ENCODE measurements around the gene NEMF. TPM values are rescaled to one million over a fixed set of nuclear protein-coding genes. Genes with fewer than 3 reads are reported as not detected.
"Not testable (repeated sequence)": the region's sequence is repeated elsewhere in the genome, so short reads cannot be mapped to it uniquely, and the experiment has no call there.

The NEMF gene
- total RNA-seq, 1 donor from 2014 or later = 18.2 TPM

- no peak for ATAC-seq
- no peak for DNase-seq (ENCODE audit: low spot score)
Measured at GRCh38 chr14:49828640-49829039, 23.9 kb downstream of the NEMF start.

DNA sequence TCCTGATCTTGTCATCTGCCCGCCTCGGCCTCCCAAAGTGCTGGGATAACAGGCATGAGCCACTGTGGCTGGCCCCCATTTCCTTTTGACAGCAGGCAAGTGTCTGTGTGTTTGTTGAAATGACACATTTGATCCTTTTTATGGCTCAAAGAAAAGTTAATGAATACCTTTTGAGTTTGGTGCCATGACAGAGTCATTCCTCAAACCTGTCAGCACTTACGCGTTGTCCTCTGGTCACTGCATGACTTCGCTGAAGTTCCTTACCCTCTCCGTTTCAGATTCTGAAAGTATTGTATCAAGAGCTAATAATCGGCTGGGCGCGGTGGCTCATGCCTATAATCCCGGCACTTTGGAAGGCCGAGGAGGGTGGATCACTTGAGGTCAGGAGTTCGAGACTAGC, 32.4 kb downstream of the NEMF start:
- ATAC-seq (no peak), DNase-seq (ENCODE audit: low spot score) (no peak)

- DNase-seq (ENCODE audit: low spot score) (no peak), ATAC-seq (no peak)
Measured at GRCh38 chr14:49816844-49817243, 35.7 kb downstream of the NEMF start.

DNA sequence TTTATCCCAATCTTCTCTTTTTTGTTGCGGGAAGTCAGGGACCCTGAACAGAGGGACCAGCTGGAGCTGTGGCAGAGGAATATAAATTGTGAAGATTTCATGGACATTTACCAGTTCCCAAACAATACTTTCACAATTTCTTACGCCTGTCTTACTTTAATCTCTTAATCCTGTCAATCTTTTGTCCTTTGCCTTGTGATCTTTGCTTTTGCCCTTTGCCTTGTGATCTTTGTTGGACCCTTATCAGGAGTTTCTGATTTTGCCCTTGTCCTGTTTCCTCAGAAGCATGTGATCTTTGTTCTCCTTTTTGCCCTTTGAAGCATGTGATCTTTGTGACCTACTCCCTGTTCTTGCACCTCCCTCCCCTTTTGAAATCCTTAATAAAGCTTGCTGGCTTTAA, 36.5 kb downstream of the NEMF start:
- DNase-seq (ENCODE audit: low spot score); ATAC-seq: not testable (repeated sequence)

GRCh38 chr14:49808780-49809179, 43.8 kb downstream of the NEMF start:
- DNase-seq (ENCODE audit: low spot score) = no peak

GRCh38 chr14:49796025-49796424, 56.6 kb downstream of the NEMF start:
- DNase-seq (ENCODE audit: low spot score) = no peak
- ATAC-seq = no peak

More at GRCh38 chr14:49808780-49809179, 43.8 kb downstream of the NEMF start:
- no peak for ATAC-seq

- no peak for ATAC-seq
Measured at GRCh38 chr14:49792618-49793017, 60.0 kb downstream of the NEMF start.

GRCh38 chr14:49786315-49786714, 66.3 kb downstream of the NEMF start:
- ATAC-seq (no peak), DNase-seq (ENCODE audit: low spot score) (no peak)

More at GRCh38 chr14:49792618-49793017, 60.0 kb downstream of the NEMF start:
- no peak for DNase-seq (ENCODE audit: low spot score)

DNA sequence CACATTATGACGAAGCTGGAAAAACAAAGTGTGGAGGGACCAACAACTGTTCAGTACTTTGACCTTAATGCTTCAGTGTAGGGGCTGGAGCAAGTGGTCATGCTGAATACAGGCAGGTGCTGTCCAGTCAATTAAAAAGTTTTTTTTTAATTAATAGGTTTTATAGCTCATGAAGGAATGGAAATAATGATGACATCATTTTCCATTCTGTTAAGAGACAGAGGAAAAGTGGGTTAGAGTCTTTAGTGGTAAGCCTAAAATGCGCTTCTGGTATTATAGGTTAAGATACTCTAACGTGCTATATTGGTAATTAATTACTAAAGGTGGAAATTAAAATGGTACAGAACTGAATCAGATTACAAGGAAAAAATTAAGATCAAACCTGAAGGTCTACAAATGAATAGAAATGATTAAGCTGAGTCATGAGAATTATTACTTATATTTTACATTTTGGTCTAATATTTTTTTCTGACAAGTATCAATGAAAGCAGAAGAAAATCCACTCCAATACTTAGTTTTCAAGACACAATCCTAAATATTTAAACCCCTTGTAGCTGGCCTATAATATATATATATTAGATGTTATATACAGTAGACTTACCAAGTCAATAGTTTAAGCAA, 69.1 kb downstream of the NEMF start:
- no peak for ATAC-seq

GRCh38 chr14:49781040-49781439, 71.5 kb downstream of the NEMF start:
- not testable (repeated sequence) for ATAC-seq; DNase-seq (ENCODE audit: low spot score)

More for the DNA sequence above, 69.1 kb downstream of the NEMF start:
- DNase-seq (ENCODE audit: low spot score) = no peak

GRCh38 chr14:49778421-49778820, 74.2 kb downstream of the NEMF start:
- no peak for DNase-seq (ENCODE audit: low spot score)
- no peak for ATAC-seq

GRCh38 chr14:49774106-49774505, 78.5 kb downstream of the NEMF start:
- ATAC-seq = no peak
- no peak for DNase-seq (ENCODE audit: low spot score)

- ATAC-seq = not testable (repeated sequence)
- DNase-seq (ENCODE audit: low spot score) = peak; percentile 52
Measured at GRCh38 chr14:49771691-49772090, 80.9 kb downstream of the NEMF start.

GRCh38 chr14:49770212-49770817, 82.3 kb downstream of the NEMF start:
- DNase-seq (ENCODE audit: low spot score) (peak; percentile 78), ATAC-seq (peak; percentile 52)

- DNase-seq (ENCODE audit: low spot score) = peak; percentile 49
- no peak for ATAC-seq
Measured at GRCh38 chr14:49769581-49770211, 82.9 kb downstream of the NEMF start.

DNA sequence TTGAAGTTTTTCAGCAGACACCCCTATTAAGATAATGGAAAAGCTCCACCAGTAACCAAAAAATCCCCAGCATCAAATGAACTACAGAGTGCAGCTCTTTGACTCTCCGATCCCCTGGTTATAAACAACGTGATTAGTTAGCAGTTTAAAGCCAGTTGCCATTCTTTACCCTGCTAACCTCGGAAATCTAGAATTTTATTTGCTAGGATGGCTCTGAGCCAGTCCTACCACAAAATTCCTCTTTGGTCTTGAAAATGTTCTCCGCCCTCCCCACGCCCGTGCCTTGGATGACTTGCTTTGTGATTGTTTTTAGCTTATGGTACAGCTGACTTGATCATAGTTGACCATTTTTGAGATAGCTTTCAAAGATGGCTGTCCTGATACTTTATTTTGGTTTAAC, 83.4 kb downstream of the NEMF start:
- ATAC-seq (no peak), DNase-seq (ENCODE audit: low spot score) (no peak)

- ATAC-seq = peak; percentile 62
Measured at GRCh38 chr14:49768301-49769121, 84.1 kb downstream of the NEMF start.

GRCh38 chr14:49767571-49768300, 84.9 kb downstream of the NEMF start, which contains the start of gene KLHDC2:
KLHDC2 (plus strand) TSS chr14:49768153; CDS start chr14:49768469, 316 bp downstream.
- peak; percentile 83 for ATAC-seq
- DNase-seq (ENCODE audit: low spot score) = peak; percentile 93

More at GRCh38 chr14:49768301-49769121, 84.1 kb downstream of the NEMF start:
- peak; percentile 87 for DNase-seq (ENCODE audit: low spot score)

- DNase-seq (ENCODE audit: low spot score) (no peak), ATAC-seq (no peak)
Measured at GRCh38 chr14:49767270-49767570, 85.4 kb downstream of the NEMF start.

DNA sequence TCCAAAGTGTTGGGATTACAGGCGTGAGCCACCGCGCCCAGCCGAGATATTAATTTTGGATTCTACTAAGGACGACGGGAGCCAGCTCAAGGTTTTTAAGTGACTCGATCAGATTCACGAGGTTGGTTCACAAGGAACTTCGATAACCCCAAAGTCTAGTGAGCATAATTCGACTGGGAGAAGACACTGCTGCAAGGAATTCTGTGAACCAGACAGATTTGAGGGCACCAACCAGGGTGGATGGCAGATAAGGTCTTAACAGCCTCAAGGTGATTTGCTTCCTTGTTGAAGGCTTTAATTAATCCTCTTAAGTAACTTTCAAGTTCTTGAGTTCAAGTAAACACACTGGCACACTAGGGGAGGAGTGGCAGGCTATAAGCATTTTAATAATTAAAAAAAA, 85.7 kb downstream of the NEMF start:
- DNase-seq (ENCODE audit: low spot score) (no peak), ATAC-seq (no peak)

Measured in left lobe of liver (tissue), 2 donors.